Stimulated activated CD4-positive, alpha-beta T cell treated with anti-CD3 and anti-CD28 coated beads, Interleukin-12 subunit alpha, Interleukin-12 subunit beta, amount 100 ng/mL, for 48 hours (primary cell): ENCODE measurements around the gene PTPRJ.

ENCODE experiments used
- DNase-seq, 3 donors: peaks; one replicate each; pipeline ENCODE4 v3.0.0-alpha.2; 2020; ENCODE audit warnings: low read depth in 2 of 3, low spot score in 1 of 3

Gene PTPRJ

DNA sequence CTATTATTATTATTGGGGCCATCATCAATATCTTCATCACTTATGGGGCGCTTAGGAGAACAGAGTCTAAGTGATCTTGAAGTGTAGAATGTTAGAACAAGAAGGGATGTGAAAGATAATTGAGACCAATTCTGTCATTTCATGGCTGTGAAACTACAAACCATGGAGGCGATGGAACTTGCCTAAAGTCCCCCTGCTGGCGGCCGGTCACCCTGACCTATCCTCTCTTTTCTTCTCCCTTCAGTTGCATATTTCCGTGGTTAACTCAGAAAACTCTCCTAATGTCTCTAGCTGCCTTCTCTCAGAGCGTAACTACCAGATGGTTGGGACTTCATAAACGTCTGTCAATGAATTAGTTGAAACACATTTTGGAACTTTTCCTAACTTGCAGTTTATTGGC is 229.7 kb downstream of the PTPRJ start:
- DNase-seq = no peak

DNA sequence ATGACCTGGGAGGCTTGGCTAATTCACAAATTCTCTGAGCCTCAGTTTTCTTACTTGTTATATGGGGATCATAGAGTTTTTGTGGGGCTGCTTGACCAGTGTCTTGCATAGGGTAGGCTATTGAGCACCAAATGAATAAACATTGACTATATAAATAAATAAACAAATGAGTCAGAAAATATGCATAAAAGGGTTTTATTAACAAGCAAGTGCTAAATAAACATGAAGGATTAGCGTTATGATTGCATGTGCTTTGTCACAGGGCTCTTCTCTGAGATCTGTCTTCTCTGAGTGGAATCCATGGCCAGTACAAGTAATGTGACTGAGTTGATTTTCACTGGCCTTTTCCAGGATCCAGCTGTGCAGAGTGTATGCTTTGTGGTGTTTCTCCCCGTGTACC is 236.2 kb downstream of the PTPRJ start, which contains the start of gene OR4B1:
Gene OR4B1 (plus strand): TSS at position 301 of the 400 bp plus-strand sequence. CDS start 0 bp downstream, at position 301.
- no peak for DNase-seq
